ENCODE results near the gene YEATS2.

Gene YEATS2

GRCh38 chr3:183789826-183790225, 92.2 kb downstream of the YEATS2 start:
- Histone ChIP-seq H3K36me3 (replicated peaks; ENCODE audit: low read depth, low read length) (peaks cover 55% of the 10 kb centered on the region), H3K79me2 (ENCODE audit: low read length) (peaks cover 11% of the 10 kb centered on the region; the same call in 1 of the 2 replicates)

DNA sequence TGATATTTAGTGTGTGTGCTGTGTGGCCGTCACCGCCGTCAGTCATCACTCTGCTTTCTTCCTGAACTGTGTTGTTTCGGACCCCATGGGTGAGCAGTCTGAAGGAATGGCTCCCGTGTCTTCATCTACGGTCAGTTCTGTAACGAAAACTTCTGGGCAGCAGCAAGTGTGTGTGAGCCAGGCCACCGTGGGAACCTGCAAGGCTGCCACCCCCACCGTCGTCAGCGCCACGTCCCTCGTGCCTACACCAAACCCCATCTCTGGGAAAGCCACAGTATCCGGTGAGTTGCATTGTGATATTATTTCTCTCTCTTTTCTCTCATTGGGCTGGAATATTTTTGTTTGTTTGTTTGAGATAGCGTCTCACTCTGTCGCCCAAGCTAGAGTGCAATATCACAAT, 93.1 kb downstream of the YEATS2 start:
- Histone ChIP-seq H3K79me2 (ENCODE audit: low read length) (peaks cover 11% of the 10 kb centered on the region; the same call in 1 of the 2 replicates), H3K27ac (ENCODE audit: low read length) (no peak overlapping the region), H2AFZ (ENCODE audit: low read depth, low read length) (no peak overlapping the region), H3K36me3 (replicated peaks; ENCODE audit: low read depth, low read length) (peaks cover 53% of the 10 kb centered on the region), H3K4me1 (ENCODE audit: low read length) (no peaks in the 10 kb centered on the region), H3K4me2 (ENCODE audit: low read length) (no peak overlapping the region), H3K4me3 (ENCODE audit: low read length) (no peak overlapping the region), H4K20me1 (ENCODE audit: insufficient read depth, low read length) (no peaks in the 10 kb centered on the region; the same call in 1 of the 2 replicates), H3K9ac (ENCODE audit: low read length) (no peak overlapping the region), H3K9me3 (ENCODE audit: insufficient read depth, low read length) (no peaks in the 10 kb centered on the region), H3K27me3 (ENCODE audit: low read depth, low read length) (no peaks in the 10 kb centered on the region)
- TF ChIP-seq EZH2phosphoT487 (IDR thresholded peaks at IDR 0.05; ENCODE audit: low read depth): no peak
- TF ChIP-seq CTCF (IDR thresholded peaks at IDR 0.05; ENCODE audit: low read depth, low read length): no peak

More at GRCh38 chr3:183789826-183790225, 92.2 kb downstream of the YEATS2 start:
- no peaks in the 10 kb centered on the region for H3K27me3 ChIP-seq (ENCODE audit: low read depth, low read length)
- no peak overlapping the region for H3K9ac ChIP-seq (ENCODE audit: low read length)
- no peaks in the 10 kb centered on the region for H3K4me1 ChIP-seq (ENCODE audit: low read length)
- H3K9me3 ChIP-seq (ENCODE audit: insufficient read depth, low read length): no peaks in the 10 kb centered on the region
- TF ChIP-seq EZH2phosphoT487 (IDR thresholded peaks at IDR 0.05; ENCODE audit: low read depth): no peak
- TF ChIP-seq CTCF (IDR thresholded peaks at IDR 0.05; ENCODE audit: low read depth, low read length): no peak
- no peak overlapping the region for H3K4me2 ChIP-seq (ENCODE audit: low read length)
- H3K4me3 ChIP-seq (ENCODE audit: low read length): no peak overlapping the region
- H2AFZ ChIP-seq (ENCODE audit: low read depth, low read length): no peak overlapping the region
- no peaks in the 10 kb centered on the region; the same call in 1 of the 2 replicates for H4K20me1 ChIP-seq (ENCODE audit: insufficient read depth, low read length)
- no peak overlapping the region for H3K27ac ChIP-seq (ENCODE audit: low read length)

- no peaks in the 10 kb centered on the region for H3K4me1 ChIP-seq (ENCODE audit: low read length)
- no peak overlapping the region for H2AFZ ChIP-seq (ENCODE audit: low read depth, low read length)
- no peak overlapping the region for H3K4me2 ChIP-seq (ENCODE audit: low read length)
- peaks cover 50% of the 10 kb centered on the region for H3K36me3 ChIP-seq (replicated peaks; ENCODE audit: low read depth, low read length)
- no peaks in the 10 kb centered on the region; the same call in 1 of the 2 replicates for H4K20me1 ChIP-seq (ENCODE audit: insufficient read depth, low read length)
- TF ChIP-seq CTCF (IDR thresholded peaks at IDR 0.05; ENCODE audit: low read depth, low read length) (no peak), EZH2phosphoT487 (IDR thresholded peaks at IDR 0.05; ENCODE audit: low read depth) (no peak)
- no peak overlapping the region for H3K27ac ChIP-seq (ENCODE audit: low read length)
- H3K4me3 ChIP-seq (ENCODE audit: low read length): no peak overlapping the region
- no peaks in the 10 kb centered on the region for H3K9me3 ChIP-seq (ENCODE audit: insufficient read depth, low read length)
- no peaks in the 10 kb centered on the region for H3K27me3 ChIP-seq (ENCODE audit: low read depth, low read length)
- H3K9ac ChIP-seq (ENCODE audit: low read length): no peak overlapping the region
- peaks cover 11% of the 10 kb centered on the region; the same call in 1 of the 2 replicates for H3K79me2 ChIP-seq (ENCODE audit: low read length)
Observed at GRCh38 chr3:183792976-183793375, 95.4 kb downstream of the YEATS2 start.

- no peaks in the 10 kb centered on the region for H3K4me1 ChIP-seq (ENCODE audit: low read length)
- H3K36me3 ChIP-seq (replicated peaks; ENCODE audit: low read depth, low read length): peaks cover 54% of the 10 kb centered on the region
- no peak for TF ChIP-seq EZH2phosphoT487 (IDR thresholded peaks at IDR 0.05; ENCODE audit: low read depth)
- TF ChIP-seq CTCF (IDR thresholded peaks at IDR 0.05; ENCODE audit: low read depth, low read length): no peak
- H3K27ac ChIP-seq (ENCODE audit: low read length): no peak overlapping the region
- H3K79me2 ChIP-seq (ENCODE audit: low read length): peaks cover 3% of the 10 kb centered on the region; the same call in 1 of the 2 replicates
- no peaks in the 10 kb centered on the region for H4K20me1 ChIP-seq (ENCODE audit: insufficient read depth, low read length)
- no peaks in the 10 kb centered on the region for H3K27me3 ChIP-seq (ENCODE audit: low read depth, low read length)
- H2AFZ ChIP-seq (ENCODE audit: low read depth, low read length): no peak overlapping the region
- H3K4me2 ChIP-seq (ENCODE audit: low read length): no peak overlapping the region
- no peak overlapping the region for H3K9ac ChIP-seq (ENCODE audit: low read length)
- H3K9me3 ChIP-seq (ENCODE audit: insufficient read depth, low read length): no peaks in the 10 kb centered on the region
- H3K4me3 ChIP-seq (ENCODE audit: low read length): no peak overlapping the region
Observed at GRCh38 chr3:183794452-183794851, 96.9 kb downstream of the YEATS2 start.

Measured in OCI-LY3 (cell line).